HT1080 (cell line): ENCODE results near the gene TRPC4AP. TPM values are rescaled to one million over a fixed set of nuclear protein-coding genes. Genes with fewer than 3 reads are reported as not detected.

Source experiments
- DNase-seq: peaks from one replicate; pipeline ENCODE4 v3.0.0-alpha.2; 2015; ENCODE audit warnings: low read depth
- total RNA-seq: library from RNA; depleted of rRNA; stranded (reverse); fragments of >200 nt; shearing (Covaris generic); gene quantifications from 2 replicates; pipeline ENCODE4 v1.2.3, GENCODE V29; 2014

TRPC4AP gene
- total RNA-seq, 1 experiment from 2014 or later = 46.7 TPM

DNA sequence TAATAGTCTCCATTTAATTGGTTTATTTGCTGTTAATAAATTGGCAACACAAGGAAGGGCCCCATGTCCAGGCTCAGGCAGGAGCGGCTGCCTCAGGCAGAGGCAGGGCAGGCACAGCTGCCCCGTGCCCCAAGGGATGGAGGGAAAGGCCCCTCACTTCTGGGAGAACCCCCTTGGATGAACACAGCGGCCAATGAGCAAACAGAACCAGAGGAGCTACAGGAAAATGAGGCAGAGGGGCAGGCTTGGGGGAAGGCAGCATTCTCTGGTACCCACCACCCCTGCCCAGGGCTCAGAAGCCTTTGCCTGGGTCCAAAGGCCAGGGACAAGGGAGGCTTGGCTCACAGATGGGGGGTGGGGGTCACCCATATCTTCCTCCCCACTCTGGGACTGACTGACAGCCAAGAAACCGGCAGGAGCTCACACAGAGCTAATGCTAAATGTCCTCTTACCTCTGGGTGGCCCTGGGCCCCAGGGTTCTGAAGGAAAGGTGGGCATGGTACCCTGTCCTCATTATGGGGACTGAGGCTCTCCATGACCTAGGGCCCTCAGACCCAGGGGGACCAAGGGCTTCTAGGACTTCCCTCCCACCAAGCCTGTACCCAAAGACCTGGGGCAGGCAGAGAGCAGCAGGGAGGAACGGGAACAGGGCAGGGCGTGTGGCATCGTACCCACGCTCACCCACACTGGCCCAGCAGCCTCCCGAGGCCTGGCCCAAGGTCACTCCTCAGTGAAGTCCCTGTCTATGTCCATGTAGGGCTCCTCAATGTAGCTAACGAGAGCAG is 90.0 kb downstream of the TRPC4AP start:
- no peak for DNase-seq

DNA sequence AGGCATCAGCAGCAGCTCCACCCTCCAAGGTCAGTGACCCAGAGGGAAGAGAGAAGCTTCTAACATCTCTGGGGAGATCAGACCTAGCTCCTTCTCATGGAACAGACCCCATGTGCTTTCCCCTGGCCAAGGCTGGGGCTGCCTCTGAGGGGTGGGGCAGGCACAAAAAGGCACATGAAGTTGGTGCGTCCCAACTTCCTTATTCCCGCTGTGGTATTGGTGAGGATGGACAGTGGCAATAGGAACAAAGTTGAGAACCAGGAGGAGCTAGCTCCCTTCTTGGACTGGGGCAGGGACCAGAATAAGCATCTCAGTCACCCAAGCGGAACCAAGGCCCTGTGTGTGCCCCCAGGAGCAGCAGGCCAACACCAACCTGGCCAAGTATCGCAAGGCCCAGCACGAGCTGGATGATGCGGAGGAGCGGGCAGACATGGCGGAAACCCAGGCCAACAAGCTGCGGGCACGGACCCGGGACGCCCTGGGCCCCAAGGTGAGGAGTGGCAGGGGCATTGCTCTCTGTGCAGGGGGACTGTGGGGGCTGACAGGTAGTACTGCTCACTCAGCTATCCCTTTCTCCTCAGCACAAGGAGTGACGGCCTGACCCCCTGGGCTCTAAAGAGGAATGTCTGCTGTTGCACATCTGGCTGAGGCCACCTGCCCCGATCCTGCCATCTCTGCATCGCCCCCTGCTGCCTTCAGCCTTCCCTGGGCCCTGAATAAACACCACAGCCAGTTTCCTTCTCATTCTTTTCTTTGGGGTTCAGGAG is 90.8 kb downstream of the TRPC4AP start:
- no peak for DNase-seq

DNA sequence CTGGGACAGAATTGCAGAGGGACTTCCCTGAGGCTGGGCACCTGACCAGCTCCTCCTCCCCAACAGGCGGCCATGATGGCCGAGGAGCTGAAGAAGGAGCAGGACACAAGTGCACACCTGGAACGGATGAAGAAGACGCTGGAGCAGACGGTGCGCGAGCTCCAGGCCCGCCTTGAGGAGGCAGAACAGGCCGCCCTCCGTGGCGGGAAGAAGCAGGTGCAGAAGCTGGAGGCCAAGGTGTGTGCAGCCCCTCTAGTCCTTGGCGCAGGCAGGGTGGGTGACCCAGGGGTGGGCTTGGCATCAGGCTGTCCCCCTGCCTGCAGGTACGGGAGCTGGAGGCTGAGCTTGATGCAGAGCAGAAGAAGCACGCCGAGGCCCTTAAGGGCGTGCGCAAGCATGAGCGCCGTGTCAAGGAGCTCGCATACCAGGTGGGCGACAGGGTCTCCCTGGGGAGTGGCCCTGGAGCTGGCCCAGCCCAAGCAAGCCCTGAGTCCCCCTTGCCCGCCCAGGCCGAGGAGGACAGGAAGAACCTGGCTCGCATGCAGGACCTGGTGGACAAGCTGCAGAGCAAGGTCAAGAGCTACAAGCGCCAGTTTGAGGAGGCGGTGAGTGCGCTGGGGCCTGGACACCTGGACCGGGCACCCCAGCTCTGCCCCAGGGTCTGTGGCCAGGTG is 91.5 kb downstream of the TRPC4AP start:
- DNase-seq = no peak

DNA sequence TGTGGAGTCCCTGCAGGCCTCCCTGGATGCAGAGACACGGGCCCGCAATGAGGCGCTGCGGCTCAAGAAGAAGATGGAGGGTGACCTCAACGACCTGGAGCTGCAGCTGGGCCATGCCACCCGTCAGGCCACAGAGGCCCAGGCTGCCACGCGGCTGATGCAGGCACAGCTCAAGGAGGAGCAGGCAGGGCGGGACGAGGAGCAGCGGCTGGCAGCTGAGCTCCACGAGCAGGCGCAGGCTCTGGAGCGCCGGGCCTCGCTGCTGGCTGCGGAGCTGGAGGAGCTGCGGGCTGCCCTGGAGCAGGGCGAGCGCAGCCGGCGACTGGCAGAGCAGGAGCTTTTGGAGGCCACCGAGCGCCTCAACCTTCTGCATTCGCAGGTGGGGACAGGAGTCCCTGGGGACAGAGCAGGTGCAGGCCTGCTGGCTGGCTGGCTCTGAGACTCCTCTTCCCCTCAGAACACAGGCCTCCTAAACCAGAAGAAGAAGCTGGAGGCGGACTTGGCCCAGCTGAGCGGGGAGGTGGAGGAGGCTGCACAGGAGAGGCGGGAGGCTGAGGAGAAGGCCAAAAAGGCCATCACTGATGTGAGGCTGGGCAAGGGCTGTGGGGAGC is 92.2 kb downstream of the TRPC4AP start:
- no peak for DNase-seq

DNA sequence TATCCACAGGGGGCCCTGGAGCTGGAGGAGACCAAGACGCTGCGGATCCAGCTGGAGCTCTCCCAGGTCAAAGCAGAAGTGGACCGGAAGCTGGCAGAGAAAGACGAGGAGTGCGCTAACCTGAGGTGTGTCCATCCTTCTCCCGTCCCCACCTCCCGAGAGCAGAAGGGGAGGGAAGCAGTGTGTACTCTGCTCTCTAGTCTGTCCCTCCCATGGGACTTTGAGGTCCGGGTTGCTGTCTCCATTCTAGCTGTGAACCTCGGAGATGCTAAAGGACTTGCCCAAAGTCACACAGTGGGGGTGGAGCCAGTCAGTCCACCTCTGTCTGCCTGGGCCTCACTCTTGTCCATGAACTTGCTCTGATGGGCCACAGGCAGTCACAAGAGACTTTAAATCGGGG is 92.8 kb downstream of the TRPC4AP start:
- DNase-seq = no peak

DNA sequence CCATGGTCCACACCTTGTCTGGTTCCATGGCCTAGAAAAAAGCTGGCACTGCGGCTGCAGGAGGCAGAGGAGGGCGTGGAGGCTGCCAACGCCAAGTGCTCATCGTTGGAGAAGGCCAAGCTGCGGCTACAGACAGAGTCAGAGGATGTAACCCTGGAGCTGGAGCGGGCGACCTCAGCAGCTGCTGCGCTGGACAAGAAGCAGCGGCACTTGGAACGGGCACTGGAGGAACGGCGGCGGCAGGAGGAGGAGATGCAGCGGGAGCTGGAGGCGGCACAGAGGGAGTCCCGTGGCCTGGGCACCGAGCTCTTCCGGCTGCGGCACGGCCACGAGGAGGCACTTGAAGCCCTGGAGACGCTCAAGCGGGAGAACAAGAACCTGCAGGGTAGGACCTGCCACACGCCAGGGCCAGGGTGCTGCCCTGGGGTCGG is 93.6 kb downstream of the TRPC4AP start:
- DNase-seq = no peak

DNA sequence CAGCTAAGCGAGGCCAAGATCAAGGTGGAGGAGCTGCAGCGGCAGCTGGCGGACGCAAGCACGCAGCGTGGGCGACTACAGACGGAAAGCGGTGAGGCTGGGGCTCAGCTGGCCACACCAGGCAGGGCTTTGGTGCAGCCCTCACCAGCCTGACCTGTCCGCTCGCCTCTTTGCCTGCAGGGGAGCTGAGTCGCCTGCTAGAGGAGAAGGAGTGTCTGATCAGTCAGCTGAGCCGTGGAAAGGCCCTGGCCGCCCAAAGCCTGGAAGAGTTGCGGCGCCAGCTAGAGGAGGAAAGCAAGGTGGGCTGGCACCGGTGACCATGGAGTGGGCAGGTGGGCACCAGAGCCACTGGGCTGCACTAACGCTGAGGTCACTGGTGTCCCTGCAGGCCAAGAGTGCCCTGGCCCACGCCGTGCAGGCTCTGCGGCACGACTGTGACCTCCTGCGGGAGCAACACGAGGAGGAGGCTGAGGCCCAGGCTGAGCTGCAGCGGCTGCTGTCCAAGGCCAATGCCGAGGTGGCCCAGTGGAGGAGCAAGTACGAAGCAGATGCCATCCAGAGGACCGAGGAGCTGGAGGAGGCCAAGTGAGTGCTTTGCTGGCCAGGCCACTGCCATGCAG is 94.2 kb downstream of the TRPC4AP start:
- no peak for DNase-seq

DNA sequence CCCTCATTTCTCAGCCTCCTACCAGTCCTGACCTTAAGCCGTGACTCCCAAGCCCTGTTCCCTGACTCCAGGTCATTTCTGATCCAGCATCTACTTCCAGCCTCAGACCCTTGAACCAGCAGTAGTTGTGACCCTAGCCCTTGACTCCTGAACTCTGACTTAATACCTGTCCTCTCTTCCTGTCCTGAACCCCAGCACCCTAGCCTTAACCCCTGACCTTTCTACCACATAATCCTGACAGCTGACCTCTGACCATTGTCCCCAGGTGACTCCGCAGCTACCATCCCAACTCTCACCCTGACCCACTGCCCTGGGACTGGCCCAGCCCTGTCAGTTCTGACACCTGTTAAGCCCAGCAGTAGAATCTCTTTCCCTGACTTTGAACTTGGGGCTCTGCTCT is 94.8 kb downstream of the TRPC4AP start:
- DNase-seq = no peak

DNA sequence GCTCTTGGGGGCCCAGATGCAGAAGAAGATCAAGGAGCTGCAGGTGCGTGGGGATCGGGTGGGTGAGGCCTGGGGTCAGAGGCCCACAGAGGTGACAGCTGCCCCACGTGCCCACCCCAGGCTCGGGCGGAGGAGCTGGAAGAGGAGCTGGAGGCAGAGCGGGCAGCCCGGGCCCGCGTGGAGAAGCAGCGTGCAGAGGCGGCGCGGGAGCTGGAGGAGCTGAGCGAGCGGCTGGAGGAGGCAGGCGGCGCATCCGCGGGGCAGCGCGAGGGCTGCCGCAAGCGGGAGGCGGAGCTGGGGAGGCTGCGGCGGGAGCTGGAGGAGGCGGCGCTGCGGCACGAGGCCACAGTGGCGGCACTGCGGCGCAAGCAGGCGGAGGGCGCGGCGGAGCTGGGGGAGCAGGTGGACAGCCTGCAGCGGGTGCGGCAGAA is 95.5 kb downstream of the TRPC4AP start:
- no peak for DNase-seq

DNA sequence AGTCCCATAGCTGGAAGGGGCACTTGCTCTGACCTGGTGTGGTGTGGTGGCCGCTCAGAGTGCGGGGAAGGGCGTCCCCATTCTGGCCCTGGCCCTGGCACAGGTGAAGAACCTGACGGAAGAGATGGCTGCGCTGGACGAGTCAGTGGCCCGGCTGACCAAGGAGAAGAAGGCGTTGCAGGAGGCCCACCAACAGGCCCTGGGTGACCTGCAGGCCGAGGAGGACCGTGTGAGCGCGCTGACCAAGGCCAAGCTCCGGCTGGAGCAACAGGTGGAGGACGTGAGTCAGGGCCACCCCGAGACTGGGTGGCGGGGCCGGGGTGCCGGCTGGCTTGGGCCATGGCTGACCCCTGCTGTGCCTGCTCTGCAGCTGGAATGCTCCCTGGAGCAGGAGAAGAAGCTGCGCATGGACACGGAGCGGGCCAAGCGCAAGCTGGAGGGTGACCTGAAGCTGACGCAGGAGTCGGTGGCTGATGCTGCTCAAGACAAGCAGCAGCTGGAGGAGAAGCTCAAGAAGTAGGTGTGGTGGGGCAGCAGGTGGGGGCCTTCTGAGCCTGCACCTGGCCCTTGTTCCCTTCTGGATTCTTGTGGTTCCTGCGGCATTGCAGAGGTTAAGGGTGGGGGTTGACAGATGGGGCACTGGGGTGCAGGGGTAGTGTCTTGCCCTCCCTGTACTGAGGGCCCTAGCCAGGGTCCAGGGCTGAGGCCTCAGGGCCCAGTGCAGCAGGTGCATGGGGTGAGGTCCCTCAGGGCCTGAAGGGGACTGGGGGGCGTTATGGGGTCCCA is 96.2 kb downstream of the TRPC4AP start:
- DNase-seq = no peak

DNA sequence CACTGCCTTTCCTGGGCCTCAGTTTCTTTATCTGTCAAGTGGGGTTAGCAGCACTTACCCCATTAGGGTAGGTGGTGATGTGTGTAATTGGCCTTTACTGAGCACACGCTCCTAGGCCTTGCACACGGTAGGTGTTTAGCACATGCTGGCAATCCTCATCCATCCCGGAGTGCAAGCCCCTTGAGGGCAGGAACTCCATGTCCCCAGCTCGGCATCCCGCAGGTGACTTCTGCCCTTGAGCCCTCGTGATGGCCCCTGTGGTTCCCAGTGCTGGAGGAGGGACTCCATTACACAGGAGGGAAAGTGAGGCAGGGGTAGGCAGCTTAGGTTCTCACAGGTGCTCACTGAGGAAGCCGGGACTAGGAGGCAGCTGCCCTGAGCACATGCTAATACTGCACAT is 96.9 kb downstream of the TRPC4AP start:
- DNase-seq = no peak

DNA sequence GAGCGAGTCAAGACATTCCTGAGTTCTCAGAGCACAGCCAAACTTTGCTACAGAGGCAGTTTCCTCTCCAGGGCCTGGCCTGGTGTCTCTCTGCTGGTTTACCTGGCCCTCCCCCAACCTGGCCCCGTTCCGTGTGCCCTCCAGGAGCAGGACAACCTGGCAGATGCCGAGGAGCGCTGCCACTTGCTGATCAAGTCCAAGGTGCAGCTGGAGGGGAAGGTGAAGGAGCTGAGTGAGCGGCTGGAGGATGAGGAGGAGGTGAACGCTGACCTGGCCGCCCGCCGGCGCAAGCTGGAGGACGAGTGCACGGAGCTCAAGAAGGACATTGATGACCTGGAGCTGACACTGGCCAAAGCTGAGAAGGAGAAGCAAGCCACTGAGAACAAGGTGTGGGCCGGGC is 97.4 kb downstream of the TRPC4AP start:
- DNase-seq = no peak

DNA sequence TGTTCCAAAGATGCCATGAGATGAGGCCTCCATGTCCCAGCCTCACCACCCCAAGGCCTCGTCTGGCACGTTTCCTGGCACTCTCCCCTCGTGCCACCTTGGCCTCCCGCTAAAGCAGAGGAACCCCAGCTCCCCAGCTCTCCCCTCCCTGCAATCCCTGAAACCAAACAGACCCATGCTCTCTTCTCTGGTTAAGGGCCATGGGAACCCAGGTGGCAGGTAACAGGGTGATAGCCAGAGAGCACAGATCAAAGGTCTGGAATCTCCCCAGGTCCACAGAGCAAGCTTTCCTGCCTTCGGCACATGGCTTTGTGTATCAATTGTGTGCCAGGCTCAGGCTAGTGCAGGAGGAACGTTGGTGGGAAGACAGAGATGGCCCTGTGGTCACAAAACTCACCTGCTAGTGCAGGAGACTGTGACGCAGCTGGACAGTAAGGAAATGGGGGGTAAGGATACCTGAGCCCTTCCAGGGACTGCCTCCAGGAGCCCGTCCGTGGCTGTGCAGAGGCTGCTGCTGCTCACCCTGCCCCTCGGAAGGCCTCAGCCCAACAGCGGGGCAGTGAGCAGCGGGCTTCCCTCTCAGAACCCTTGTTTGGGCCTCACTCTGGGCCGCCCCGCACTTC is 98.0 kb downstream of the TRPC4AP start:
- DNase-seq = no peak

DNA sequence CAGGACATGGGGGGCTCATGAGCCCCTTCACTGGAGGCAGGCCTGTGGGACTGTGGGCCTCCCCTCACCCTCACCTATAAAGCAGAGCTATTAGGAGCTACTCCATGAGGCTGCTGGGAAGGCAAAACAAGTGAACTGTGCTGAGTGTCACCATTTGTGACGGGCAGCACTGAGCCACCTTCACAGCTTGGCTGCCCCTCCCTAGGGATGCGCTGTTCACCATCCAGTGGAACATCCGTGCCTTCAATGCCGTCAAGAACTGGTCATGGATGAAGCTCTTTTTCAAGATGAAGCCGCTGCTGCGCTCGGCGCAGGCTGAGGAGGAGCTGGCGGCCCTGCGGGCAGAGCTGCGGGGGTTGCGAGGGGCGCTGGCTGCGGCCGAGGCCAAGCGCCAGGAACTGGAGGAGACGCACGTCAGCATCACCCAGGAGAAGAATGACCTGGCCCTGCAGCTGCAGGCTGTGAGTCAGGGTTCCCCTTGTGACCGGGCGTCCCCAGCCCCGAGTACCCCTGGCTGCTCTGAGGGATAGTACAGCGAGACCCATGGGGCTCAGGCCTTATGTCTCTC is 98.6 kb downstream of the TRPC4AP start:
- no peak for DNase-seq

DNA sequence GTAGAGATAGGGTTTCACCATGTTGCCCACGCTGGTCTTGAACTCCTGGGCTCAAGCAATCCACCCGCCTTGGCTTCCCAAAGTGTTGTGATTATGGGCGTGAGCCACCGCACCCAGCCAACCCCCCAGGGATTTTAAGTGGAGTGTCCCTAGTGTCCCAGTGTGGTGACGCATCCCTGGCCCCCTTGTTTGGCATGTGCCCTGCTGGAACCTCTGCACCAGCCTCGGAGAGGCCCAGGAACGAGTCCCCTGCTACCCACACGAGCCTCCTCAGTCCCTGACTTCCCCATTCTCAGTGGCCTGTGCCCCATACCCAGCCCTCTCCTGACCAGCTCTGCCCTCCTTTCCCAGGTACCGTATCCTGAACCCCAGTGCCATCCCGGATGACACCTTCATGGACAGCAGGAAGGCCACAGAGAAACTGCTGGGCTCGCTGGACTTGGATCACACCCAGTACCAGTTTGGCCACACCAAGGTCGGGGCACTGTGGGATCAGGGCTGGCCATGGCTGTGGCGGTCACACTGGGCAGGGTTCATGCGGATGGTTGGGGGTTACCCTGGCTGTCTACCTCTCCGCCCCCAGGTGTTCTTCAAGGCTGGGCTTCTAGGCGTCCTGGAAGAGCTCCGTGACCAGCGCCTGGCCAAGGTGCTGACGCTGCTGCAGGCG is 99.7 kb downstream of the TRPC4AP start:
- DNase-seq = no peak

DNA sequence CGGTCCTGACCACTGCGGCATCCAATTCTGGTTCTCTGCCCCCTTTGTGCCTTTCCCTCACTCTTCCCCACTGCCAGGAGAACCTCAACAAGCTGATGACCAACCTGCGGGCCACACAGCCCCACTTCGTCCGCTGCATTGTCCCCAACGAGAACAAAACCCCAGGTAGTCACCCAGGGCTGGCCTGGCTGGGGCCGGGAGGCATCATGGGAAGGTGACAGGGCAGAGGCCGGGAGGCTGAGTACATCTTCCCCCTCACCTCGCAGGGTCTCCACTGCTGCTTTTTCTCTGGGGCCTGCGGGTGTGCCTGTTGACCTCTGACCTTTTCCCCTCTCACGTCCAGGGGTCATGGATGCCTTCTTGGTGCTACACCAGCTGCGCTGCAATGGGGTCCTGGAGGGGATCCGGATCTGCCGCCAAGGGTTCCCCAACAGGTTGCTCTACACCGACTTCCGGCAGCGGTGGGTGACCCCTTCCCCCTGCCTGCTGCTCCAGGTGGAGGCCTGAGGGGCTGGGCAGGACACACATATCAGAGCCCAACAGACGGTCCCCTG is 101.9 kb downstream of the TRPC4AP start:
- DNase-seq = no peak

DNA sequence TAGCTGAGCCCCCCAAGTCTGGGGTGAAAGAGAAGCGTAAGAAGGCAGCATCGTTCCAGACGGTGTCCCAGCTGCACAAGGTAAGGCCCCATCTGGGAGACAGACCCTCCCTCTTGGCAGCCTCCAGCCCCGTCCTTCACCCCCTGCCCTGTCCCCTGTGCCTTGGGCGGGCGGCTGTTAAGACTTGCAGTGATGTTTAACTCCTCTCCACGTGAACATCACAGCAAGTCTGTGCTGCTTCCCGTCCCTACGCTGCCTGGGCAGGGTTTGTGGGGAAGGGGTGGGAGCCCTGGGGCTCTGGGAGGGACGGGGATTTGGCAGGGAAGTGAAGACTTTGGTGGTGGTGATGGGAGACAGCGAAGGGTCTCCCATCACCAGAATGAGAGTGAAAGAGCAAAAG is 102.4 kb downstream of the TRPC4AP start:
- DNase-seq = no peak

DNA sequence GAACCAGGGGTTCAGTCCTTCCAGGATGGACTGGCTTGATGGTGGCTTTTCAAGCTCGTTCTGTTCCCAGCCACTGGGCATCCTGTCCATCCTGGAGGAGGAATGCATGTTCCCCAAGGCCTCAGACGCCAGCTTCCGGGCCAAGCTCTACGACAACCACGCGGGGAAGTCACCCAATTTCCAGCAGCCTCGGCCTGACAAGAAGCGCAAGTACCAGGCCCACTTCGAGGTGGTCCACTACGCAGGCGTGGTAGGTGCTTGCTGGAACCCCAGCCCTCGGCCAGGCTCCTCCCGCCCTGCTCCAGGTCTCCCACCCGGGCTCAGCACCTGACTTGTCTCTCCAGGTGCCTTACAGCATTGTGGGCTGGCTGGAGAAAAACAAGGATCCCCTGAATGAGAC is 102.9 kb downstream of the TRPC4AP start:
- no peak for DNase-seq

DNA sequence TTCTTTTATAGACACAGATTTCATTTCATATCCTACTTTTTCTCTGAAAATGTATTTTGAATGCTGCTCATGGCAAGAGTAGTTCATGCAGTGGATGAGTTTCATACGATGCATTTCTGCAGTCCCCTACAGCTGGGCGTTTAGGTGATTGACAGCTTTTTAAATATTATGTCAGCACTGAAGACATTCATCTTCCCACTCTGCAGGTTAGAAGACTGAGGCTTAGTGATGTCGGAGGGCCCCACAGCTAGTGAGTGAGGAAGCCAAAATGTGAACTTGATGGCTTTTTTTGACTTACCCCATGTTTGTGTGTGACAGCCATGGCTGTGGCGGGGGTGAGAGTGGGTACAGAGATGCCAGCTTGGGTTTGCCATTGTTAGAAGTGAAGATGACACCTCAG is 103.5 kb downstream of the TRPC4AP start:
- DNase-seq = no peak
